Thoracic aorta (tissue), 2 donors: Measurements from ENCODE around the gene CTCFL. TPM values are rescaled to one million over a fixed set of nuclear protein-coding genes. Genes with fewer than 3 reads are reported as not detected.

Experiments used
- ATAC-seq: fragments of 150-250 bp; one replicate; pipeline ENCODE4 v1.8.0; 2017; ENCODE audit warnings: low read depth; ENCODE audit not compliant: insufficient number of reproducible peaks, low FRiP score
- DNase-seq: peaks from one replicate; pipeline ENCODE4 v3.0.0-alpha.2; 2020; ENCODE audit warnings: low spot score
- H3K27ac ChIP-seq, 2 donors: fragments of 200-600 bp; sonication (generic); 1 replicate in 1 of 2; 2 replicates in 1 of 2; pipeline ENCODE4 v1.5.1; 2016; ENCODE audit warnings: mild to moderate bottlenecking in 2 of 2, moderate library complexity in 2 of 2
- H3K27me3 ChIP-seq: fragments of 200-600 bp; sonication (generic); replicated peaks from 2 replicates; pipeline ENCODE4 v1.6.0; 2016; ENCODE audit warnings: mild to moderate bottlenecking; ENCODE audit not compliant: insufficient read depth
- H3K36me3 ChIP-seq: fragments of 200-600 bp; sonication (generic); one replicate; pipeline ENCODE4 v1.5.1; 2016
- H3K4me1 ChIP-seq, 2 donors: fragments of 200-600 bp; sonication (generic); 1 replicate in 1 of 2; 2 replicates in 1 of 2; pipeline versions ENCODE4 v1.5.1 to v1.6.0; 2016; ENCODE audit warnings: low read depth in 2 of 2, mild to moderate bottlenecking in 1 of 2; ENCODE audit not compliant: control insufficient read depth in 1 of 2
- H3K4me3 ChIP-seq: fragments of 200-600 bp; sonication (generic); 2 replicates; pipeline ENCODE4 v1.5.1; 2016; ENCODE audit warnings: mild to moderate bottlenecking
- H3K9me3 ChIP-seq: fragments of 200-600 bp; sonication (generic); 2 replicates; pipeline ENCODE4 v1.5.1; 2016
- CTCF ChIP-seq: fragments of 200-600 bp; sonication (generic); IDR thresholded peaks from one replicate; pipeline ENCODE4 v1.5.1; 2019; ENCODE audit warnings: antibody characterized with exemption
- total RNA-seq, 2 donors: library from RNA; depleted of rRNA; stranded (reverse); fragments of >200 nt; gene quantifications; one replicate each; pipeline versions ENCODE4 v1.1.0 to v1.2.3, GENCODE V29; 2016

The CTCFL gene
- total RNA-seq, 2 donors from 2014 or later, result not detected

- H3K27me3 ChIP-seq, result no peaks in the 10 kb centered on the region
- no peaks in the 10 kb centered on the region for H3K36me3 ChIP-seq
- ATAC-seq (no peak), DNase-seq (no peak)
- no peaks in the 10 kb centered on the region for H3K4me1 ChIP-seq
- H3K4me3 ChIP-seq, result no peak overlapping the region
- no peak overlapping the region for H3K27ac ChIP-seq
- no peak for TF ChIP-seq CTCF
- H3K9me3 ChIP-seq, result no peaks in the 10 kb centered on the region
Measured at GRCh38 chr20:57561356-57562279, 36.7 kb upstream of the CTCFL start.

DNA sequence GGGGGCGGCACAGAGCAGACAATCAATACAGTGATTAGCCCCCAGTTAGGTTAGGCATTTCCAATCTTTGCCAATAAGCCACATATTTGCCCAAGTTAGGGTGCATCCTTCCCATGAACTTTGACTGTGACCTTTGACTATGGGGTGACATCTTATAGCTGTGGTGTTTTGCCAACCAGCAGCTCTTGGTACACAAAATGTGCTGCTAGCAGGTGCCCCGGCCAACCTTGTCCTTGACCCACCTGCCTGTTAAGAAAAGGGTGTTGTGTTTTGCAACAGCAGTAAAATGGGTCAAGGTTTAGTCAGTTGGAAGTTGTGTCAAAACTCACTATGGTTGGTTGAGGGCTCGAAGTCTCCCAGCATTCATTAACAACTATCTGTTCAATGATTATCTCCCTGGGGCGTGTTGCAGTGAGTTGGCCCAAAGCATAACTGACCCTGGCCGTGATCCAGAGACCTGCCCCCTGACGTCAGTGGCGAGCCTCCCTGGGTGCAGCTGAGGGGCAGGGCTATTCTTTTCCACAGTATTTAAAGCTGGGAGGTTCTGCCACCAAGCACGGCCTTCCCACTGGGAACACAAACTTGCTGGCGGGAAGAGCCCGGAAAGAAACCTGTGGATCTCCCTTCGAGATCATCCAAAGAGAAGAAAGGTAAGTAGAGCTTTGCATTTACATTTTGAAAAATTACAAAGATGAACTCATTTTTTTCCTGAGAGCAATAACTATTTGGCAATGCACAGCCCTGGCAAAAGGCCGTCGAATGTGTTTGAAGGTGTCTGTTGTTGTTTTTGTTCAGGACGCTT lies 35.8 kb upstream of the CTCFL start, which contains the start of gene PCK1:
Gene PCK1 (plus strand): TSS at position 557 of the 802 bp plus-strand sequence. CDS start 302 bp downstream, outside the sequence.
- Histone ChIP-seq H3K27ac (no peak within 1 kb of the TSS), H3K9me3 (no peaks in the 10 kb centered on the region), H3K27me3 (no peaks in the 10 kb centered on the region), H3K36me3 (no peaks in the 10 kb centered on the region), H3K4me1 (no peaks in the 10 kb centered on the region), H3K4me3 (no peak within 1 kb of the TSS)
- ATAC-seq (no peak), DNase-seq (no peak)
- TF ChIP-seq CTCF, result no peak

DNA sequence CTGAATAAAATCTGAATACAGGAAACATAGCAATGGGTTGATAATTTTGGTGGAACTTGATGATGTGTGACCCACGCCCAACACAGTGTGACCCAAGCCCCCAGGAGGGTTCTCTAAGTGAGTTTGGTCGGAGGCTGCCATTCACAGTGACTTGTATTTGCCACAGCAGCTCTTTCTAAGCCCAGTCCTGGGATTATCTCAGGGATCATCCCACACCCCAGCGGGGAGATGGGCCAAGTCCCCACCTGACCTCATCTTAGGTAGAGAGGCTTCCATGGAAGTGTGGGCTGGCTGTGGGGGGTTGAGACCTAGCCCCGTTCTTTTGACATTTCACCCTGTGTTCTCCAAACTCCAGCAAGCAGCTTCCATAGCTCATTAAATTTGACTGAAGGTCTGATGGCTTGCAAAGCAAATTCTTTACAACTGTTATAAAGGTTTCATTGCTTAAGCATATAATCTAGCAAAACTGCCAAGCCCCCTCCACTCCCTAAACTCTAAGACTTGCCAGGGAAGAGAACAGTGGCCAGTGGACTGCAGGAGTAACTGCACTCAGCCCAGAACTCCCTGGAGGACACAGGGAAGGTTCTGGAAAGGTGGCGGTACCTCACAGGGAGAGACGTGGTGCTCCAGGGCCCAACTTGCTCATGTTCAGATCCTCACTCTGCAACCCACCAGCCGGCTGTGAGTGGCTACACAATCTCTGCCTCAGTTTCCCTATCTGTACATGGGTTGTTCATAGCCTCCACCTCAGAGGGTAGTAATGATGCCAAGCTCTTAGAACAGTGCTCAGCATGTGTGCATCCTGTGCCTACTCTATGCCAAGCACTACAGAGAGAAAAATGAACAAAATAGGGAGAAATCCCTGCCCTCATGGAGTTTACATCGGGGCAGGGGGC lies 35.0 kb upstream of the CTCFL start:
- DNase-seq (no peak), ATAC-seq (no peak)

DNA sequence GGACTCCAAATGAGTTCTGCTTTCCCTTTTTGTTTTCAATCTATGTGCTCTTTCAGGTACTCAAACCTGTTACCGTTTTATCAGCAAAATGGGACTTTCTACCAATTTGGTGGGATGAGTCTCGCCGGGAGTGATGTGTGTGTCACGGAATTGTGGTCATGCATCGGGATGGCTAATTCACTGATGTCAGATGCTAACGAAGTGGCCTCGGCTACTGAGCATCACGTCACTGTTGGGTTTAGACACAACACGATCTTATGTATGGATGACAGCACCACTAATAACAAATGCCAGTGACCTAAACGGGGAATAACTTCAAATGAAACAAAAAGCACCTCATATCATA lies 34.3 kb upstream of the CTCFL start:
- no peaks in the 10 kb centered on the region for H3K4me1 ChIP-seq
- H3K27ac ChIP-seq, result no peak overlapping the region
- ATAC-seq, result no peak
- H3K27me3 ChIP-seq, result no peaks in the 10 kb centered on the region
- no peak for TF ChIP-seq CTCF
- no peaks in the 10 kb centered on the region for H3K9me3 ChIP-seq
- no peaks in the 10 kb centered on the region for H3K36me3 ChIP-seq
- H3K4me3 ChIP-seq, result no peak overlapping the region
- DNase-seq, result no peak

More for the DNA sequence above, 35.0 kb upstream of the CTCFL start:
- Histone ChIP-seq H3K36me3 (no peaks in the 10 kb centered on the region), H3K9me3 (no peaks in the 10 kb centered on the region), H3K4me3 (no peak overlapping the region), H3K4me1 (no peaks in the 10 kb centered on the region), H3K27me3 (no peaks in the 10 kb centered on the region), H3K27ac (no peak overlapping the region)
- no peak for TF ChIP-seq CTCF
